ENCODE data around the gene MCM10.

Gene MCM10

GRCh38 chr10:13121500-13121854, 39.9 kb upstream of the MCM10 start:
- H3K9me3 ChIP-seq (replicated peaks in 1 of 11), result peaks cover 0 to 26% (median 0%) of the 10 kb centered on the region in 11 experiments; a peak in 7 of 22 replicates

GRCh38 chr10:13136651-13137050, 24.7 kb upstream of the MCM10 start:
- Histone ChIP-seq H3K9ac (no peak overlapping the region), H3K36me3 (peaks cover 21 to 98% (median 43%) of the 10 kb centered on the region in 11 experiments; a peak in 19 of 22 replicates), H3K4me3 (no peak overlapping the region), H4K20me1 (peaks cover 0 to 12% (median 0%) of the 10 kb centered on the region in 11 experiments; a peak in 3 of 22 replicates), H3K4me1 (no peaks in the 10 kb centered on the region), H3K27ac (no peak overlapping the region), H3K27me3 (no peaks in the 10 kb centered on the region), H3K9me3 (replicated peaks in 1 of 11) (no peaks in the 10 kb centered on the region), H3K4me2 (no peak overlapping the region)
- 0 out of 22 replicates have a peak, but pooled peaks of 1 of the 11 experiments have one; percentile 17 for TF ChIP-seq Cebpa-rat (IDR thresholded peaks at IDR 0.05)

More at GRCh38 chr10:13121500-13121854, 39.9 kb upstream of the MCM10 start:
- Histone ChIP-seq H3K36me3 (peaks cover 13 to 90% (median 36%) of the 10 kb centered on the region in 11 experiments; a peak in 19 of 22 replicates), H3K4me3 (no peak overlapping the region), H3K27me3 (peaks cover 0 to 77% (median 0%) of the 10 kb centered on the region in 11 experiments; a peak in 7 of 22 replicates), H3K27ac (no peak overlapping the region), H4K20me1 (peaks cover 0 to 95% (median 0%) of the 10 kb centered on the region in 11 experiments; a peak in 6 of 22 replicates), H3K4me2 (peak overlapping the region in 1 of 11 experiments; percentile 4; a peak in 1 of 22 replicates), H3K9ac (no peak overlapping the region), H3K4me1 (peaks cover 25 to 37% (median 27%) of the 10 kb centered on the region in 10 experiments)
- TF ChIP-seq Cebpa-rat (IDR thresholded peaks at IDR 0.05), result no peak

GRCh38 chr10:13139150-13139549, 22.2 kb upstream of the MCM10 start:
- no peak overlapping the region for H3K27ac ChIP-seq
- peaks cover 0 to 12% (median 0%) of the 10 kb centered on the region in 11 experiments; a peak in 3 of 22 replicates for H4K20me1 ChIP-seq
- H3K36me3 ChIP-seq, result peaks cover 11 to 97% (median 30%) of the 10 kb centered on the region in 11 experiments; a peak in 17 of 22 replicates
- no peaks in the 10 kb centered on the region; a peak in 1 of 22 replicates for H3K9me3 ChIP-seq (replicated peaks in 1 of 11)
- H3K9ac ChIP-seq, result no peak overlapping the region
- H3K27me3 ChIP-seq, result no peaks in the 10 kb centered on the region
- no peak for TF ChIP-seq Cebpa-rat (IDR thresholded peaks at IDR 0.05)
- no peak overlapping the region for H3K4me2 ChIP-seq
- no peak overlapping the region for H3K4me3 ChIP-seq
- H3K4me1 ChIP-seq, result no peaks in the 10 kb centered on the region

GRCh38 chr10:13139676-13140075, 21.7 kb upstream of the MCM10 start:
- Histone ChIP-seq H3K27me3 (no peaks in the 10 kb centered on the region), H3K4me3 (no peak overlapping the region), H3K4me2 (no peak overlapping the region), H3K9ac (no peak overlapping the region), H3K27ac (no peak overlapping the region), H3K36me3 (peaks cover 11 to 97% (median 25%) of the 10 kb centered on the region in 11 experiments; a peak in 17 of 22 replicates), H3K4me1 (no peaks in the 10 kb centered on the region), H3K9me3 (replicated peaks in 1 of 11) (peaks cover 0 to under 1% (median 0%) of the 10 kb centered on the region in 11 experiments; a peak in 1 of 22 replicates), H4K20me1 (peaks cover 0 to 12% (median 0%) of the 10 kb centered on the region in 11 experiments; a peak in 3 of 22 replicates)
- no peak for TF ChIP-seq Cebpa-rat (IDR thresholded peaks at IDR 0.05)

- H3K36me3 ChIP-seq, result peaks cover 9 to 89% (median 16%) of the 10 kb centered on the region in 11 experiments; a peak in 17 of 22 replicates
- TF ChIP-seq Cebpa-rat (IDR thresholded peaks at IDR 0.05), result no peak
- no peak overlapping the region for H3K4me2 ChIP-seq
- no peak overlapping the region for H3K27ac ChIP-seq
- no peak overlapping the region for H3K9ac ChIP-seq
- H3K27me3 ChIP-seq, result no peaks in the 10 kb centered on the region
- H4K20me1 ChIP-seq, result peaks cover 0 to 12% (median 0%) of the 10 kb centered on the region in 11 experiments; a peak in 3 of 22 replicates
- peaks cover 0 to 5% (median 0%) of the 10 kb centered on the region in 11 experiments; a peak in 2 of 22 replicates for H3K9me3 ChIP-seq (replicated peaks in 1 of 11)
- H3K4me3 ChIP-seq, result no peak overlapping the region
- no peaks in the 10 kb centered on the region for H3K4me1 ChIP-seq
Observed at GRCh38 chr10:13140627-13141190, 20.6 kb upstream of the MCM10 start.

GRCh38 chr10:13143766-13144165, 17.6 kb upstream of the MCM10 start:
- H3K4me3 ChIP-seq, result no peak overlapping the region
- peaks cover 0 to 5% (median 0%) of the 10 kb centered on the region in 11 experiments; a peak in 2 of 22 replicates for H3K9me3 ChIP-seq (replicated peaks in 1 of 11)
- 0 out of 22 replicates have a peak, but pooled peaks cover 0 to 7% (median 0%) of the 10 kb centered on the region in 11 experiments for H4K20me1 ChIP-seq
- no peaks in the 10 kb centered on the region for H3K27me3 ChIP-seq
- no peak overlapping the region for H3K4me2 ChIP-seq
- no peak overlapping the region for H3K27ac ChIP-seq
- no peaks in the 10 kb centered on the region for H3K4me1 ChIP-seq
- TF ChIP-seq Cebpa-rat (IDR thresholded peaks at IDR 0.05), result no peak
- peaks cover 0 to 58% (median 0%) of the 10 kb centered on the region in 11 experiments; a peak in 8 of 22 replicates for H3K36me3 ChIP-seq
- no peak overlapping the region for H3K9ac ChIP-seq

GRCh38 chr10:13144814-13145213, 16.5 kb upstream of the MCM10 start:
- H3K9me3 ChIP-seq (replicated peaks in 1 of 11), result peaks cover 0 to 5% (median 0%) of the 10 kb centered on the region in 11 experiments; a peak in 2 of 22 replicates
- no peak for TF ChIP-seq Cebpa-rat (IDR thresholded peaks at IDR 0.05)
- no peak overlapping the region for H3K27ac ChIP-seq
- H3K9ac ChIP-seq, result no peak overlapping the region
- H3K36me3 ChIP-seq, result peaks cover 0 to 49% (median 0%) of the 10 kb centered on the region in 11 experiments; a peak in 8 of 22 replicates
- no peaks in the 10 kb centered on the region for H3K27me3 ChIP-seq
- no peak overlapping the region for H3K4me2 ChIP-seq
- H3K4me3 ChIP-seq, result no peak overlapping the region
- 0 out of 22 replicates have a peak, but pooled peaks cover 0 to under 1% (median 0%) of the 10 kb centered on the region in 11 experiments for H4K20me1 ChIP-seq
- no peaks in the 10 kb centered on the region for H3K4me1 ChIP-seq

- Histone ChIP-seq H3K9ac (no peak overlapping the region), H3K36me3 (peaks cover 0 to 33% (median 0%) of the 10 kb centered on the region in 11 experiments; a peak in 5 of 22 replicates), H3K4me3 (no peak overlapping the region), H3K27me3 (no peaks in the 10 kb centered on the region), H3K9me3 (replicated peaks in 1 of 11) (peaks cover 0 to 5% (median 0%) of the 10 kb centered on the region in 11 experiments; a peak in 2 of 22 replicates), H3K4me2 (no peak overlapping the region), H4K20me1 (no peaks in the 10 kb centered on the region), H3K4me1 (no peaks in the 10 kb centered on the region), H3K27ac (no peak overlapping the region)
- TF ChIP-seq Cebpa-rat (IDR thresholded peaks at IDR 0.05), result no peak
Observed at GRCh38 chr10:13146379-13146778, 15.0 kb upstream of the MCM10 start.

- H3K36me3 ChIP-seq, result peaks cover 0 to 27% (median 0%) of the 10 kb centered on the region in 11 experiments; a peak in 5 of 22 replicates
- no peak overlapping the region for H3K4me3 ChIP-seq
- H3K27me3 ChIP-seq, result no peaks in the 10 kb centered on the region
- no peaks in the 10 kb centered on the region for H3K4me1 ChIP-seq
- H3K9me3 ChIP-seq (replicated peaks in 1 of 11), result peaks cover 0 to 5% (median 0%) of the 10 kb centered on the region in 11 experiments; a peak in 2 of 22 replicates
- no peak for TF ChIP-seq Cebpa-rat (IDR thresholded peaks at IDR 0.05)
- H3K27ac ChIP-seq, result no peak overlapping the region
- H3K4me2 ChIP-seq, result no peak overlapping the region
- H3K9ac ChIP-seq, result no peak overlapping the region
- no peaks in the 10 kb centered on the region for H4K20me1 ChIP-seq
Observed at GRCh38 chr10:13147161-13147560, 14.2 kb upstream of the MCM10 start.
